Hepatic stellate cell (primary cell): ENCODE data around the gene RUSF1.
A peak's percentile ranks its signal among the peaks of the same experiment; 100 is the strongest.
"Not testable (repeated sequence)": the region's sequence is repeated elsewhere in the genome, so short reads cannot be mapped to it uniquely, and the experiment has no call there.

ENCODE experiments used
- DNase-seq: peaks from one replicate; pipeline ENCODE4 v3.0.0; 2011; ENCODE audit warnings: low spot score

Gene RUSF1

DNA sequence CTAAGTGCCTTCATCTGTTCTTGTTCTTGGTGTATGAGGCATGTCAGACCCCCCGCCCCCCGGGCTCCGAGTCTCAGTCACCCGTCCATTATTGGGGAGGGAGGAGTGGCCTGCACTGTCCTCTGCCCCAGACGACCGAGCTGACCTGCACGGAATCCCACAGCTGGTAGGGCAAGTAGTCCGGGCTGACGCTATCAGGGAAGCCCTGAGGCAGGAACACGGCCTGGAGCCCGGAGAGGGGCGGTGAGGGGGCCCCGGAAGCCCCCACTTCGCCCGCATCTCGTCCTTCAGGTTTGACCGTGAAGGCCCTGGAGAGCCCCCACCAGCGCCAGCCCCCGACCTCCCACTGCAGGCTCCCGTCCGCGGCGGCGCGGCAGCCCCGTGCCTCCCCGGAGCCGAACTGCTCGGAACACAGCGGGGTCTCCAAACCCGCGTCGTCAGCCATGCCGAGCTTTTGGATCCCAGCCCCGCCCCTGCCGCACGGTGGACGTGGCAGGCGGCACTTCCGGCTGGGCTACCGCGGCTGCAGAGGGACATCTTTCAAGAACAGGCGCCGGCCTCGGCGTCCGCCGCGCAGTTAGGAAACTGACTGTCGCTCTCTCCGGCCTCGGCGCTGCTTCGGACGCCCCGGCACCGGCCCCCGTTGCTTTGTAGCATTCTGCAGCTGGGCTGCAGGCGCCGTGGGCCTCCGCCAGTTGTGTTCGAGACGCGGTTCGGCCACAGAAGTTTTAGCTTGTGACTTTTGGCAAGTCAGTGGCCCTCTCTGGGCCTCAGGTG lies at the start of gene RUSF1:
Gene RUSF1 (minus strand): TSS at position 463 of the 777 bp plus-strand sequence. CDS start 18 bp downstream, at position 445.
- DNase-seq, result peak; percentile 86

GRCh38 chr16:31542763-31543162 lies 34.6 kb upstream of the RUSF1 start:
- DNase-seq, result no peak

DNA sequence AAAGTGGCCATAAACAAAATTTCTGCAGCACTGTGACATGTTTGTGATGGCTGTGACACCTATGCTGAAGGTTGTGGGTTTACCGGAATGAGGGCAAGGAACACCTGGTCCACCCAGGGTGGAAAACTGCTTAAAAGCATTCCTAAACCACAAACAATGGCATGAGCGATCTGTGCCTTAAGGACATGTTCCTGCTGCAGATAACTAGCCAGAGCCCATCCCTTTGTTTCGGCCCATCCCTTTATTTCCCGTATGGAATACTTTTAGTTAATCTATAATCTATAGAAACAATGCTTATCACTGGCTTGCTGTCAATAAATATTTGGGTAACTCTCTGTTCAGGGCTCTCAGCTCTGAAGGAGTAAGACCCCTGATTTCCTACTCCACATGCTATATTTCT lies 31.6 kb upstream of the RUSF1 start:
- not testable (repeated sequence) for DNase-seq

DNA sequence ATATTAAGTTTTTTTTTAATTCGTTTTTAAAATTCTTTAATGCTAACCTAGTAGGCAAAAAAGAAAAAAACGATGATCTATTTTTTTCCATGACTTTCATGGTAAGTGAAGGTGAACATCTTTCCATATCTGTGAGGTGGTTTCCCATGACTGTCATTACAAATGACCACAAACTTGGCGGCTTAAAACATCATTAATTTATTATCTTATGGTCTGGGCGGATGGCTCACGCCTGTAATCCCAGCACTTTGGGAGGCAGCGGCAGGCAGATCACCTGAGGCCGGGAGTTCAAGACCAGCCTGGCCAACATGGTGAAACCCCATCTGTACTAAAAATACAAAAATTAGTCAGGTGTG lies 30.0 kb upstream of the RUSF1 start:
- not testable (repeated sequence) for DNase-seq

GRCh38 chr16:31537362-31538242 lies 29.4 kb upstream of the RUSF1 start:
- no peak for DNase-seq

DNA sequence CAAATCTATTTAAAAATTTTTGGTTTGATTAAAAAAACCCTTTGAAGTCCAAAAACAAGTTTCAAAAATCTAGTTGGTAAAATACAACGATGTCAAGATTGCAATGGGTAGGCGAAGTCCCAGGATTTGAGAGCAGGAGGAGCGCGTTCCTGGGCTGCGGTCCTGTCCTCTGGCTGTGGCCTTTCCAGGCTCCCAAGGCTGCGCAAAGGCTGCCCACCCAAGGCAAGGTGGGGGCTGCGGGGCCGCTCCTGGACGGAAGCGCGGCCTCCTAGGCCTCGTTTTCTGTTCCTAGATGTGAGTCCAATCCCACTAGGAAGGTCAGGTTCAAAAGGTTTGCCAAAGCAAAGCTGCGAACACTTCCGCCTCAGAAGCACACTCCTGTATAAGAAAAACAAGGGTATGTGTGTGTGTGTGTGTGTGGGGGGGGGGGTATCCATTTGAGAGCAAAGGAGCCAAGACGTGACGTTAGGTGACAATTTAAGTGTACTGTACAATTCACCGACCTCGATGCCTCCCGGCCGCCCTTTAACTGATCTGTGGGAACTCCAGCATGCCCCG lies 28.7 kb upstream of the RUSF1 start:
- DNase-seq, result no peak

DNA sequence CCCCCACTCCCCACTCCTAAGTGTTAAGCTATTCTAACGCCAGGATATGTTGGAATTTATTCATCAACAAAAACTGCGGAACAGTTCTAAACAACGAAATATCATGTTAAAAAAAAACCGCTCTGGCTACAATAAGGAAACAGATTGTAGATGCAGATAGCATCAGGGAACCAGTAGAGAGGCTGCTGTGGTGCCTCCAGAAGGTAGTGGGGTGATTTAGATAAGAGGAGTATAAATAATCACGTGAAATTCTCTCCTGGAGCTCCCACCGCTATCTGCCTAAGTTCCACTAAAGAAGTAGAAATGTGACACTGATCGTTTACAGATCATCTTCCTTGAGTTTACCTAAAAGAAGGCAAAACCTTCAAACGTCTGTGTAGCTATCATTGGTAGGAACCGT lies 27.5 kb upstream of the RUSF1 start:
- DNase-seq, result no peak

- no peak for DNase-seq
Observed at GRCh38 chr16:31532896-31533295, 24.7 kb upstream of the RUSF1 start.

GRCh38 chr16:31532120-31532519 lies 23.9 kb upstream of the RUSF1 start:
- DNase-seq, result no peak

DNA sequence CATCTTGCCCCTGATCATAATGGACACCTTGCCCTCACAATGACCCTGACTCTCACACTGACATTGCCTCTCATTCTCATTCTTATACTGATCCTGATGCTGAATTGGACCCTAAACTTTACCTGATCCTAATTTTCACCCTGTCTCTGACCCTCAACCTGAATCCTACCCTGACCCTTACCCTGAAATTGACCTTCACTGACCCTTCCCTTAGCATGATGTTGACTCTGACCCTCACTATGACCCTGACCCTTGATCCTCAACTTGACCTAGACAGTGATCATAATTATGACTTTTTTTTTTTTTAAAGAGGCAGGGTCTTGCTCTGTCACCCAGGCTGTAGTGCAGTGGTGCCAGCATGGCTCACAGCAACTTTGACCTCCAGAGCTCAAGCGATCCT lies 22.9 kb upstream of the RUSF1 start:
- no peak for DNase-seq

DNA sequence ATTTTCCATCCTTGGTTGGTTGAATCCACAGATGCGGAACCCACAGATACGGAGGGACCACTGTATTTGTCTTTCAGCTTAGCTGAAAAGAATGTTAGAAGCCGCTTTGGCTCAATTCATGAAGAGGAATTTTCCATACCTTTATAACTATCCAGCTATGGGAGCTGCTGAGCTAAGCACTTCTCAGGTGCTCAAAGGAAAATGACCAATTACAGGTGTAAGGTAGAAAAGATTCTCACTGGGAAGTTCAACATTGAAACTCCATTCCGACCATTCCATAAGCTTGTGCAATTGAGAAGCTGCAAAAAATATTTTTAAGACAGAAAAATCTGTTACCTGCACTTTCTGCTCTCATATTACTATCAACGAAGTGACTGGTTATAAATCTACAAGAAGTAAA lies 22.2 kb upstream of the RUSF1 start:
- no peak for DNase-seq

- no peak for DNase-seq
Observed at GRCh38 chr16:31529937-31530312, 21.7 kb upstream of the RUSF1 start.

DNA sequence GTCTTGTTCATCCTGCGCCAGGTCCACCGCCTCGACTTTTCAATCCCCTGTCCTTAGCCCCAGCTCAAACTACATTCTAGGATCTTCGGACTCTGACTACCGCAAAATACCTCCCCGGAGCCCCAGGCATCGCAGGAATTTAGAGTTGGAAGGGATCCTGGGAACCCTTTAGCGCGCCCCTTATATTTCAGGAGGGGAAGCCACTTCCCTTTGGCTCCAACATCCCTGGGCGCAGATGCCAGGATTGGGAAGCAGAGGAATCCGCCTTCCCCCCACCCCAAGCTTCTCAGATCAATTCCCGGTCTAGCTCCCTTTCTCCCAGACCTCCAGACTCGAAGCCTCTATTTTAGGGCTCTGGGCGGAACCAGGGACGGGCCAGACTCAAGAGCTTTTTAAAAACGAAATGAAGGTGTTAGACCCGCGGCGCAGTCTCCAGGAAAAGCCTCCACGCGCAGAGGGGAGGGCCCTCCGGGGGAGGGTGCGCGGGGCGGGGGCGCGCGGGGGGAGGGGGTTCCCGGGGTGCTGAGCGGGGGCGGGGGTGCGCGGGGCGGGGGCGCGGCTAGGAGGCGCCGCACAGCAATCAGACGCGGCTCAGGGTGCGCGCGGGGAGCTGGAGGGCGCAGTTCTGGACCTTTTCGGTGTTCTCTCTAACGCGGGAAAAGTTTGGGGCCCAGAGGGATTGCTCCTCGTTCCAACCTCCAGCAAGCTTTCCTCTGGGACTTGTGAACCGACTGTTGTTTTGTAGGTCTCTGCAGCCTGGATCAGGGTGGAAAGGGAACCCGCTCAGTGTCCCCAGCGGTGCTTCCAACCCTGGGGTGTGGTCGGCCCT lies 21.1 kb upstream of the RUSF1 start:
- DNase-seq, result peak; percentile 17

- DNase-seq, result no peak
Observed at GRCh38 chr16:31528523-31529107, 20.4 kb upstream of the RUSF1 start.

GRCh38 chr16:31527734-31528274 lies 19.6 kb upstream of the RUSF1 start, which contains the start of gene AHSP:
Gene AHSP, plus strand, starts transcription at chr16:31527900. Its CDS starts 240 bp downstream, at chr16:31528140.
- DNase-seq, result no peak

- no peak for DNase-seq
Observed at GRCh38 chr16:31525113-31525512, 16.9 kb upstream of the RUSF1 start.

DNA sequence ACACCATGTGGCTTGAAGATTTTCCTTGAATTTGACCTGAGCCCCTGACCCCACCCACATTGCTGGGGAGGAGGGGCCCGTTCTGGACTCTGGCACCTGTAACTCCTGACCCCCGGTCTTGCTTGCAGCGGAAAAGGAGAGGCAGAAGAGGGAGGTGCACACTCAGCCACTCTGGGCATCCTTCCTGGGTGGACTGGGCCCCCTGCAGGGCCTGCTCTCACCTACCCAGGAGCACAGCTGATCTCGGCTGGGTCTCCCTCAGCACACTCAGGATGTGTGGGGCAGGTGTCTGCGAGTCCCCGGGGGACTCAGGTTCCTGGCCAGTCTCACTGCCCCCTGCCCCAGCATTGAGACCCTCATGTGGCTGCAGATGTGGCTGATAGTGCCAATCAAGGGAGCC lies 15.6 kb upstream of the RUSF1 start:
- DNase-seq, result not testable (repeated sequence)

- DNase-seq, result no peak
Observed at GRCh38 chr16:31522071-31522470, 13.9 kb upstream of the RUSF1 start.

DNA sequence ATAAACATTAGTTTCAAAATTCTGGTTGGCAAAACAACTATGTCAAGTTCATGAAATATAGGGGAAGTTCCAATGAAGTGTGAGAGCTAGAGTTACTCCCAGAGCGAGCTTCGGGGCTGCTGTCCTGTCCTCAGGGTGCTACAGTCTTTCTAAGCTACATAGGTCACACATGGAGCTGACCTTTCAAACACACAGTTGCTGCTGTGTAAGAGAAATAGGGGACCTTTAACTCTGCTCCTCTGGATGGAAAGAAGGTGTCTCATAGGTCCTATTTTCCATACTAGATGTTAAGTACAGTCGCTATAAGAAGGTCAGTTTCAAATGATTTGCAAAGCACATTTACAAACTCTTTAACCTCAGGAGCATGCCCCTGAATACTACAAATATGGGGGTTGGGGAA lies 13.2 kb upstream of the RUSF1 start:
- DNase-seq, result no peak

GRCh38 chr16:31519759-31520431 lies 11.7 kb upstream of the RUSF1 start:
- DNase-seq, result no peak
